ENCODE results near the gene MPZL1.

MPZL1 gene

GRCh38 chr1:167776151-167776550 lies 54.4 kb downstream of the MPZL1 start:
- Histone ChIP-seq H3K4me3 (no peak overlapping the region), H3K27ac (no peak overlapping the region)
- TF ChIP-seq, protein P1, sequence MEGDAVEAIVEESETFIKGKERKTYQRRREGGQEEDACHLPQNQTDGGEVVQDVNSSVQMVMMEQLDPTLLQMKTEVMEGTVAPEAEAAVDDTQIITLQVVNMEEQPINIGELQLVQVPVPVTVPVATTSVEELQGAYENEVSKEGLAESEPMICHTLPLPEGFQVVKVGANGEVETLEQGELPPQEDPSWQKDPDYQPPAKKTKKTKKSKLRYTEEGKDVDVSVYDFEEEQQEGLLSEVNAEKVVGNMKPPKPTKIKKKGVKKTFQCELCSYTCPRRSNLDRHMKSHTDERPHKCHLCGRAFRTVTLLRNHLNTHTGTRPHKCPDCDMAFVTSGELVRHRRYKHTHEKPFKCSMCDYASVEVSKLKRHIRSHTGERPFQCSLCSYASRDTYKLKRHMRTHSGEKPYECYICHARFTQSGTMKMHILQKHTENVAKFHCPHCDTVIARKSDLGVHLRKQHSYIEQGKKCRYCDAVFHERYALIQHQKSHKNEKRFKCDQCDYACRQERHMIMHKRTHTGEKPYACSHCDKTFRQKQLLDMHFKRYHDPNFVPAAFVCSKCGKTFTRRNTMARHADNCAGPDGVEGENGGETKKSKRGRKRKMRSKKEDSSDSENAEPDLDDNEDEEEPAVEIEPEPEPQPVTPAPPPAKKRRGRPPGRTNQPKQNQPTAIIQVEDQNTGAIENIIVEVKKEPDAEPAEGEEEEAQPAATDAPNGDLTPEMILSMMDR (IDR thresholded peaks at IDR 0.05), result no peak
- no peak for DNase-seq (ENCODE audit: low spot score)

- no peak for DNase-seq (ENCODE audit: low spot score)
- Histone ChIP-seq H3K4me3 (no peak overlapping the region), H3K27ac (no peak overlapping the region)
- TF ChIP-seq, protein P1 (IDR thresholded peaks at IDR 0.05), result no peak
Measured at GRCh38 chr1:167776616-167777268, 55.0 kb downstream of the MPZL1 start.

DNA sequence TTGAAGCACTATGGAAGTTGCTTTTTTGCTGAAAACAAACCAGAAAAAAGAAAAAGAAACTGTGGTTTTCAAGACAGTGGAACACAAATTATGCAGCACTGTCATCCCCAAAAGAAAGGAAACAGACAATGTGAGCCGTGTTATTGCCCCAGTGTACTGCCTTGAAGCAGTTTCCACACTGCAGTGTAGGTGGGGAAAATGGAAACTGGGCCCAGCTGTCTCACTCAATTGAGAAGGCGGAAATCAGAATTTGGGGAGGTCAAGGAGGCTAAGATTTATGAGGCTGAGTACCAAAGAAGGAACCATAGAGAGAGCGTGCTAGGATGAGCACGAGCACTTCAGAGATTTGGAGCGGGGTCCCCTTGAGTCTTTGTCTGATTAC lies 55.5 kb downstream of the MPZL1 start:
- DNase-seq (ENCODE audit: low spot score), result no peak
- Histone ChIP-seq H3K27ac (no peak overlapping the region), H3K4me3 (no peak overlapping the region)
- TF ChIP-seq, protein P1 (IDR thresholded peaks at IDR 0.05), result no peak

- no peak for DNase-seq (ENCODE audit: low spot score)
- Histone ChIP-seq H3K4me3 (no peak overlapping the region), H3K27ac (no peak overlapping the region)
- TF ChIP-seq, protein P1 (IDR thresholded peaks at IDR 0.05), result no peak
Measured at GRCh38 chr1:167781558-167781957, 59.8 kb downstream of the MPZL1 start.

DNA sequence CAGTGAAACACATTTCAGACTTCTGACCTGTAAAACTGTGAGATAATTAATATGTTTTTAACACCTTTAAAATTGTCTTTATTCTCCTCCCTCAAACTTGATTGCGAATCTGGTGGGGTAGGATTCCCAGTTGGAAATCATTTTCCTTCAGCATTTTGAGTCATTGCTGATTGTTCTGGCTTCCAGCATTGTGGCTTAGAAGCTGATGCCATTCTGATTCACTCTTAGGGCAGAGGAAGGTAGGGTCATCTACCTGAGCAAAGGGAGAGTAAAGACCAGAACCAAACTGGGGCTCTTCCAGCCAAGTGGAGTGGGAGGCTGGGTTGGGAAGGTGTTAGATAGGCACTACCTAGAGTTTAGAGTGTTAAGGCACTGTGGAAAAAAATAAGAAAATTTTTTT lies 61.2 kb downstream of the MPZL1 start:
- TF ChIP-seq, protein P1 (IDR thresholded peaks at IDR 0.05), result no peak
- Histone ChIP-seq H3K4me3 (no peak overlapping the region), H3K27ac (no peak overlapping the region)
- DNase-seq (ENCODE audit: low spot score), result no peak

DNA sequence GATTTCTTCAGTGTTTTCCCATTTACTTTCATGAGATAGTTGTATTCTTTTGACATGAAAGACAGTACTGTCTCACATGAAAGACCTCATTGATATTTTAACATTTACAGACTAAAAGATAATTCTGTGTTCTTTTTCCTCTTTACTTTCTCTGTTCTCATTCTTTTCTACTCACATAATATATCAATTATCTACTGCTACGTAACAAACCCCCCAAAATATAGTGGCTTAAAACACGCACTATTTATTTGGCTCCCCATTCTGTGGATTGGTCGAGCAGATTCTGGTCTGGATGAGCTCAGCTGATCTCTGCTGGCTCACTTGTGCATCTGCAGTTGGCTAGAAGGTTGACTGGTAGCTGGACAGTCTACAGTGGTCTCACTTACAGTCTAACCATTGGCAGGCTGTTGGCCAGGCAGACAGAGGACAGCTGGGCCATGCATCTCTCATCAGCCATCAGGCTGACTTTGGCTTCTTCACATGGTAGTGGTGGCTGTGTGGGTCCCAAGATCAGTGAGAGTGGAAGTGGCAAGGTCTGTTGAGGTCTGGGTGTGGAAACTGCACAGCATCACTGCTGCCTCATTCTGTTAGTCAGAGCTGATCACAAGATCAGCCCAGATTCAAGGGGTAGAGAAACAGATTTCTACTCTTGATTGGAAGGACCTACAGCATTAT lies 63.2 kb downstream of the MPZL1 start:
- no peak overlapping the region for H3K27ac ChIP-seq
- no peak for DNase-seq (ENCODE audit: low spot score)
- TF ChIP-seq, protein P1 (IDR thresholded peaks at IDR 0.05), result no peak
- H3K4me3 ChIP-seq, result no peak overlapping the region

GRCh38 chr1:167786502-167786901 lies 64.7 kb downstream of the MPZL1 start:
- no peak overlapping the region for H3K27ac ChIP-seq
- no peak overlapping the region for H3K4me3 ChIP-seq
- TF ChIP-seq, protein P1 (IDR thresholded peaks at IDR 0.05), result no peak
- DNase-seq (ENCODE audit: low spot score), result no peak

All from coronary artery (tissue), 2 donors.